ENCODE measurements around the gene BOK.
A peak's percentile ranks its signal among the peaks of the same experiment; 100 is the strongest.

The BOK gene

GRCh38 chr2:241598487-241598886 lies 39.9 kb downstream of the BOK start:
- H3K36me3 ChIP-seq (ENCODE audit: insufficient read depth, low read length) = peaks cover 39% of the 10 kb centered on the region; the same call in 1 of the 2 replicates
- H3K9me2 ChIP-seq (replicated peaks; ENCODE audit: low read depth, low read length) = no peaks in the 10 kb centered on the region
- H3F3A ChIP-seq (ENCODE audit: low read depth) = no peaks in the 10 kb centered on the region
- no peak overlapping the region for H3K9ac ChIP-seq (ENCODE audit: low read depth, low read length, poor library complexity, severe bottlenecking)
- TF ChIP-seq, protein P1, sequence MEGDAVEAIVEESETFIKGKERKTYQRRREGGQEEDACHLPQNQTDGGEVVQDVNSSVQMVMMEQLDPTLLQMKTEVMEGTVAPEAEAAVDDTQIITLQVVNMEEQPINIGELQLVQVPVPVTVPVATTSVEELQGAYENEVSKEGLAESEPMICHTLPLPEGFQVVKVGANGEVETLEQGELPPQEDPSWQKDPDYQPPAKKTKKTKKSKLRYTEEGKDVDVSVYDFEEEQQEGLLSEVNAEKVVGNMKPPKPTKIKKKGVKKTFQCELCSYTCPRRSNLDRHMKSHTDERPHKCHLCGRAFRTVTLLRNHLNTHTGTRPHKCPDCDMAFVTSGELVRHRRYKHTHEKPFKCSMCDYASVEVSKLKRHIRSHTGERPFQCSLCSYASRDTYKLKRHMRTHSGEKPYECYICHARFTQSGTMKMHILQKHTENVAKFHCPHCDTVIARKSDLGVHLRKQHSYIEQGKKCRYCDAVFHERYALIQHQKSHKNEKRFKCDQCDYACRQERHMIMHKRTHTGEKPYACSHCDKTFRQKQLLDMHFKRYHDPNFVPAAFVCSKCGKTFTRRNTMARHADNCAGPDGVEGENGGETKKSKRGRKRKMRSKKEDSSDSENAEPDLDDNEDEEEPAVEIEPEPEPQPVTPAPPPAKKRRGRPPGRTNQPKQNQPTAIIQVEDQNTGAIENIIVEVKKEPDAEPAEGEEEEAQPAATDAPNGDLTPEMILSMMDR (conservative IDR thresholded peaks at IDR 0.05; ENCODE audit: low read length) = peak; percentile 49
- no peak for TF ChIP-seq EZH2phosphoT487 (IDR thresholded peaks at IDR 0.05; ENCODE audit: borderline replicate concordance)
- no peaks in the 10 kb centered on the region for H3K27me3 ChIP-seq (ENCODE audit: insufficient read depth, low read length, poor library complexity, severe bottlenecking)
- H2AFZ ChIP-seq (ENCODE audit: low read length) = no peak overlapping the region
- no peaks in the 10 kb centered on the region for H3K79me2 ChIP-seq (ENCODE audit: insufficient read depth, low read length)
- H3K4me2 ChIP-seq (ENCODE audit: low read depth, low read length, poor library complexity, severe bottlenecking) = no peak overlapping the region
- H3K4me1 ChIP-seq (ENCODE audit: insufficient read depth, low read length, poor library complexity, severe bottlenecking) = no peaks in the 10 kb centered on the region
- H4K20me1 ChIP-seq (ENCODE audit: insufficient read depth, low read length, poor library complexity, severe bottlenecking) = no peaks in the 10 kb centered on the region
- no peaks in the 10 kb centered on the region for H3K9me3 ChIP-seq (ENCODE audit: insufficient read depth, low read depth, low read length)
- no peak overlapping the region for H3K4me3 ChIP-seq (ENCODE audit: low read length, poor library complexity, severe bottlenecking)

GRCh38 chr2:241599615-241600014 lies 41.1 kb downstream of the BOK start:
- Histone ChIP-seq H3K36me3 (ENCODE audit: insufficient read depth, low read length) (peaks cover 33% of the 10 kb centered on the region; the same call in 1 of the 2 replicates), H3K9me3 (ENCODE audit: insufficient read depth, low read depth, low read length) (no peaks in the 10 kb centered on the region), H2AFZ (ENCODE audit: low read length) (no peak overlapping the region), H3K79me2 (ENCODE audit: insufficient read depth, low read length) (no peaks in the 10 kb centered on the region), H3K4me2 (ENCODE audit: low read depth, low read length, poor library complexity, severe bottlenecking) (no peak overlapping the region), H3K27me3 (ENCODE audit: insufficient read depth, low read length, poor library complexity, severe bottlenecking) (no peaks in the 10 kb centered on the region), H3K9ac (ENCODE audit: low read depth, low read length, poor library complexity, severe bottlenecking) (no peak overlapping the region), H3K9me2 (replicated peaks; ENCODE audit: low read depth, low read length) (no peaks in the 10 kb centered on the region), H4K20me1 (ENCODE audit: insufficient read depth, low read length, poor library complexity, severe bottlenecking) (no peaks in the 10 kb centered on the region), H3K4me3 (ENCODE audit: low read length, poor library complexity, severe bottlenecking) (no peak overlapping the region), H3F3A (ENCODE audit: low read depth) (no peaks in the 10 kb centered on the region), H3K4me1 (ENCODE audit: insufficient read depth, low read length, poor library complexity, severe bottlenecking) (no peaks in the 10 kb centered on the region)
- TF ChIP-seq, protein P1 (conservative IDR thresholded peaks at IDR 0.05; ENCODE audit: low read length) = no peak
- no peak for TF ChIP-seq EZH2phosphoT487 (IDR thresholded peaks at IDR 0.05; ENCODE audit: borderline replicate concordance)

DNA sequence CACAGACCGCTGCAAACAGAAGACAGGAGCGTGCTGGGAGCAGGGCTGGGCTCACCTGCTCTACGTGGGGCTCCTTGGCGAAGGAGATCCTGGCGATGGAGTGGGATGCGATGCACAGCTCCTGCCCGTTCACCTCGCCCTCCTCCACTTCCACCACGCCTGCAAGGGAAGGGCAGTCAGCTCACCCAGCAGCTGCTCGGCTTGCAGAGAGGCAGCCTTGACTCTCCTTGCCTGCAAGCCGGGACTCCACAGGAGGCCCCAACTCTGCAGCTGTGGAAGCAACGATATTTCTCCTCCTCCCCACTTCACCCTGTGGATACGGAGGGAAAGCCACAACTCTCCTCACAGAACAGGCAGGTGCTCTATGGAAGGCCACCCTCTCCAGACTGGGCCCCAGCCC lies 43.3 kb downstream of the BOK start:
- TF ChIP-seq, protein P1 (conservative IDR thresholded peaks at IDR 0.05; ENCODE audit: low read length) = no peak
- no peak for TF ChIP-seq EZH2phosphoT487 (IDR thresholded peaks at IDR 0.05; ENCODE audit: borderline replicate concordance)
- no peaks in the 10 kb centered on the region for H3K27me3 ChIP-seq (ENCODE audit: insufficient read depth, low read length, poor library complexity, severe bottlenecking)
- no peaks in the 10 kb centered on the region for H3K79me2 ChIP-seq (ENCODE audit: insufficient read depth, low read length)
- no peaks in the 10 kb centered on the region for H4K20me1 ChIP-seq (ENCODE audit: insufficient read depth, low read length, poor library complexity, severe bottlenecking)
- H3K4me2 ChIP-seq (ENCODE audit: low read depth, low read length, poor library complexity, severe bottlenecking) = no peak overlapping the region
- H3F3A ChIP-seq (ENCODE audit: low read depth) = no peaks in the 10 kb centered on the region
- H3K36me3 ChIP-seq (ENCODE audit: insufficient read depth, low read length) = peaks cover 51% of the 10 kb centered on the region
- H3K9me2 ChIP-seq (replicated peaks; ENCODE audit: low read depth, low read length) = no peaks in the 10 kb centered on the region
- H3K4me1 ChIP-seq (ENCODE audit: insufficient read depth, low read length, poor library complexity, severe bottlenecking) = no peaks in the 10 kb centered on the region
- H2AFZ ChIP-seq (ENCODE audit: low read length) = no peak overlapping the region
- H3K9me3 ChIP-seq (ENCODE audit: insufficient read depth, low read depth, low read length) = no peaks in the 10 kb centered on the region
- H3K9ac ChIP-seq (ENCODE audit: low read depth, low read length, poor library complexity, severe bottlenecking) = no peak overlapping the region
- no peak overlapping the region for H3K4me3 ChIP-seq (ENCODE audit: low read length, poor library complexity, severe bottlenecking)
